ENCODE results near the gene APOE. TPM values are rescaled to one million over a fixed set of nuclear protein-coding genes. Genes with fewer than 3 reads are reported as not detected.

APOE gene
- total and polyA plus RNA-seq, 2 of the 8 experiments (the other 6 are each of a cell fraction or from before 2014, with no cell fraction given) = 629 to 1,258 TPM

GRCh38 chr19:44857837-44858236 lies 47.8 kb upstream of the APOE start:
- Histone ChIP-seq H3K79me1 (ENCODE audit: low read depth, low read length) (peaks cover 3% of the 10 kb centered on the region), H2AK5ac (ENCODE audit: low read depth, low read length) (no peak overlapping the region), H3K23me2 (ENCODE audit: low read depth, low read length) (no peaks in the 10 kb centered on the region), H3K9ac (replicated peaks in 1 of 4; ENCODE audit: extremely low read depth in 1 of 4, low read depth in 3 of 4, low read length in 3 of 4) (no peak overlapping the region), H2BK5ac (ENCODE audit: low read depth, low read length) (no peak overlapping the region), H3K27me3 (replicated peaks in 1 of 4; ENCODE audit: control insufficient read depth in 3 of 4, extremely low read depth in 1 of 4, insufficient read depth in 3 of 4, low read length in 3 of 4) (no peaks in the 10 kb centered on the region), H3K4me3 (ENCODE audit: extremely low read depth in 1 of 4, insufficient read depth in 2 of 4, low read depth in 3 of 4, low read length in 4 of 4) (no peak overlapping the region), H3K4me1 (replicated peaks in 1 of 4; ENCODE audit: control insufficient read depth in 3 of 4, insufficient read depth in 4 of 4, low read length in 3 of 4) (0 out of 7 replicates have a peak, but pooled peaks cover 0 to 2% (median 0%) of the 10 kb centered on the region in 4 experiments), H3K36me3 (ENCODE audit: control insufficient read depth in 2 of 4, insufficient read depth in 4 of 4, low read length in 3 of 4) (peaks cover 4 to 26% (median 8%) of the 10 kb centered on the region in 4 experiments; a peak in 5 of 8 replicates), H3K56ac (replicated peaks; ENCODE audit: insufficient read length, low read depth, low read length) (no peak overlapping the region), H4K5ac (ENCODE audit: insufficient read length, low read depth, low read length) (no peak overlapping the region), H2BK12ac (ENCODE audit: low read depth, low read length) (no peak overlapping the region), H3K14ac (ENCODE audit: insufficient read length) (no peak overlapping the region), H3K27ac (ENCODE audit: low read depth, low read length) (no peak overlapping the region), H3K4ac (replicated peaks; ENCODE audit: insufficient read length, low read depth, low read length) (no peak overlapping the region), H3K23ac (ENCODE audit: insufficient read length) (no peak overlapping the region), H2AFZ (ENCODE audit: low read length) (no peak overlapping the region), H3K4me2 (ENCODE audit: insufficient read depth in 1 of 2, low read depth in 2 of 2, low read length in 2 of 2) (no peak overlapping the region), H3K9me3 (ENCODE audit: insufficient read depth in 2 of 2, low read depth in 1 of 2, low read length in 1 of 2) (no peaks in the 10 kb centered on the region), H2BK15ac (ENCODE audit: low read length) (no peak overlapping the region), H3K18ac (ENCODE audit: extremely low read depth, low read length) (no peak overlapping the region), H4K91ac (replicated peaks; ENCODE audit: insufficient read length, low read length) (no peak overlapping the region), H2BK120ac (replicated peaks; ENCODE audit: low read depth, low read length) (no peak overlapping the region), H4K8ac (ENCODE audit: extremely low read depth, insufficient read depth, low read length) (no peak overlapping the region), H4K20me1 (replicated peaks in 1 of 2; ENCODE audit: control insufficient read depth in 1 of 2, insufficient read depth in 2 of 2, low read length in 2 of 2) (peaks cover 13 to 29% of the 10 kb centered on the region in 2 experiments), H3K79me2 (ENCODE audit: control insufficient read depth in 1 of 2, insufficient read depth in 2 of 2, low read length in 2 of 2) (peaks cover 9 to 69% of the 10 kb centered on the region in 2 experiments; a peak in 3 of 4 replicates), H2BK20ac (ENCODE audit: low read length) (no peak overlapping the region)
- TF ChIP-seq JUND (IDR thresholded peaks at IDR 0.05; ENCODE audit: low read length) (no peak), POLR2A (IDR thresholded peaks at IDR 0.05; ENCODE audit: control extremely low read depth in 1 of 2, low read depth in 2 of 2, low read length in 2 of 2) (no peak)
- CTCF ChIA-PET (ENCODE audit: partially characterized antibody) = interaction anchor here (0.5 to 1.3 kb wide), 2 partner anchors 40 to 89 kb away, joined by 3 read pairs; no protein-coding TSS in a partner anchor
- WGBS, 2 experiments (ENCODE audit: extremely low coverage in 1 of 2, insufficient coverage in 1 of 2, insufficient read length in 1 of 2, insufficient replicate concordance in 2 of 2, low coverage in 1 of 2, low lambda C conversion rate in 2 of 2, missing lambda C conversion rate in 1 of 2) = 98% methylated on average over 4 of the region's 4 CpGs; no CpG with 5 or more reads in 1 of the 2 experiments
- FAIRE-seq (no peak), DNase-seq (ENCODE audit: low read depth in 1 of 2, low spot score in 2 of 2) (no peak)
- POLR2A ChIA-PET (ENCODE audit: partially characterized antibody) = interaction anchor here (0.8 to 2.6 kb wide), 4 partner anchors 9 to 39 kb away, joined by 3 to 15 read pairs (median 6); no protein-coding TSS in a partner anchor

All from H1 (cell line).